ENCODE data around the gene SNX30. TPM values are rescaled to one million over a fixed set of nuclear protein-coding genes. Genes with fewer than 3 reads are reported as not detected.

SNX30 gene
- total RNA-seq, 1 experiment from 2014 or later: 32.5 TPM

DNA sequence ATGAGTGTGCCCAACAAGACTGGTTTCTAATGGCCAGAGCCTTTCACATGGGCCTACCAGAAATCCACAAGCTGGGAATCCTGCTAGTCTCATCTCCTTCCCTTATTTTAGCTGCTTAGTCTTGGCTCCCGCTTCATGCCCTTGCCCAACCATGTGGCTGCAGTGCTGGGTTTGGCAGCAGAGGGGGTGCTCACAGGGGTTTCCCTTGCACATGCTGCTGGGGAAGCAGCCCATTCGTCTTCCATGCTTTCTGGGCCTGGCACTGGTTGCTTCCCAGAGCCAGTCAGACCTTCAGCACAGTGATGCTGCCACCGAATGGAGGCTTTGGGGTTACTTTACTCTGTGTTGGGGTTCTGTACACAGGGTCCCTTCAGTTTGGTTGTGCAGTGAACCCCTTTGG is 113.8 kb downstream of the SNX30 start:
- Histone ChIP-seq H3K27ac (no peak overlapping the region), H3K9me3 (ENCODE audit: insufficient read depth, low read depth) (no peaks in the 10 kb centered on the region), H3K4me3 (no peak overlapping the region), H3K27me3 (ENCODE audit: insufficient read depth, low read depth) (no peaks in the 10 kb centered on the region), H3K36me3 (ENCODE audit: low read depth) (no peaks in the 10 kb centered on the region), H3F3A (ENCODE audit: insufficient read depth, low read depth) (peaks cover 22% of the 10 kb centered on the region), H3K4me2 (no peak overlapping the region), H2AFZ (no peak overlapping the region), H3K4me1 (replicated peaks; ENCODE audit: insufficient read depth) (peaks cover 16% of the 10 kb centered on the region), H4K20me1 (ENCODE audit: insufficient read depth) (no peaks in the 10 kb centered on the region), H3K9me2 (ENCODE audit: insufficient read depth) (no peaks in the 10 kb centered on the region), H3K79me2 (ENCODE audit: low read depth) (no peaks in the 10 kb centered on the region)
- DNase-seq: no peak
- intact Hi-C loops (cut with micrococcal nuclease; ENCODE audit: unreplicated experiment): no loop called here
- BruUV-seq (replicated peaks): no TSS peak
- TF ChIP-seq, protein P1, sequence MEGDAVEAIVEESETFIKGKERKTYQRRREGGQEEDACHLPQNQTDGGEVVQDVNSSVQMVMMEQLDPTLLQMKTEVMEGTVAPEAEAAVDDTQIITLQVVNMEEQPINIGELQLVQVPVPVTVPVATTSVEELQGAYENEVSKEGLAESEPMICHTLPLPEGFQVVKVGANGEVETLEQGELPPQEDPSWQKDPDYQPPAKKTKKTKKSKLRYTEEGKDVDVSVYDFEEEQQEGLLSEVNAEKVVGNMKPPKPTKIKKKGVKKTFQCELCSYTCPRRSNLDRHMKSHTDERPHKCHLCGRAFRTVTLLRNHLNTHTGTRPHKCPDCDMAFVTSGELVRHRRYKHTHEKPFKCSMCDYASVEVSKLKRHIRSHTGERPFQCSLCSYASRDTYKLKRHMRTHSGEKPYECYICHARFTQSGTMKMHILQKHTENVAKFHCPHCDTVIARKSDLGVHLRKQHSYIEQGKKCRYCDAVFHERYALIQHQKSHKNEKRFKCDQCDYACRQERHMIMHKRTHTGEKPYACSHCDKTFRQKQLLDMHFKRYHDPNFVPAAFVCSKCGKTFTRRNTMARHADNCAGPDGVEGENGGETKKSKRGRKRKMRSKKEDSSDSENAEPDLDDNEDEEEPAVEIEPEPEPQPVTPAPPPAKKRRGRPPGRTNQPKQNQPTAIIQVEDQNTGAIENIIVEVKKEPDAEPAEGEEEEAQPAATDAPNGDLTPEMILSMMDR (conservative IDR thresholded peaks at IDR 0.05): no peak
- no peak for TF ChIP-seq EZH2 (IDR thresholded peaks at IDR 0.05; ENCODE audit: low read depth)
- CTCF ChIA-PET: no interaction called here
- POLR2A ChIA-PET (ENCODE audit: unreplicated experiment): no interaction called here

DNA sequence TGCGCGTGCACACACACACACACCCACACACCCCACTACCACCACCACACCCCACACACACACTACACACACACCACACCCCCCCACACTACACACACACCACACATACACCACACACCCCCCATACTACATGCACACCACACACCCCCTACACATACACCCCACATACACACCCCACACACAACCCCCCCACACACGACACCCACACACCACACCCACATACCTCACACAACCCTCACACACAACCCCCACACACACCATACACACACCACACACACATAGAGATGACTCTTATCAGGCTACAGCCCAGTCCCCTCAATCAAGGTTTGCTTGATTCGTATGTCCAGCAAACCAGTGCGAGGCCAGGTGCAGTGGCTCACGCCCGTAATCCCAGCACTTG is 114.4 kb downstream of the SNX30 start:
- no peaks in the 10 kb centered on the region for H3K27me3 ChIP-seq (ENCODE audit: insufficient read depth, low read depth)
- H3K4me1 ChIP-seq (replicated peaks; ENCODE audit: insufficient read depth): peaks cover 20% of the 10 kb centered on the region
- no peaks in the 10 kb centered on the region for H3K9me3 ChIP-seq (ENCODE audit: insufficient read depth, low read depth)
- H3K27ac ChIP-seq: no peak overlapping the region
- no peak overlapping the region for H3K4me2 ChIP-seq
- no peak for TF ChIP-seq EZH2 (IDR thresholded peaks at IDR 0.05; ENCODE audit: low read depth)
- TF ChIP-seq, protein P1 (conservative IDR thresholded peaks at IDR 0.05): no peak
- no peaks in the 10 kb centered on the region for H3K9me2 ChIP-seq (ENCODE audit: insufficient read depth)
- no peaks in the 10 kb centered on the region for H4K20me1 ChIP-seq (ENCODE audit: insufficient read depth)
- ChIA-PET POLR2A (ENCODE audit: unreplicated experiment) (no interaction called here), CTCF (no interaction called here)
- DNase-seq: no peak
- intact Hi-C loops (cut with micrococcal nuclease; ENCODE audit: unreplicated experiment): no loop called here
- no TSS peak for BruUV-seq (replicated peaks)
- H3K79me2 ChIP-seq (ENCODE audit: low read depth): no peaks in the 10 kb centered on the region
- H3K4me3 ChIP-seq: no peak overlapping the region
- H2AFZ ChIP-seq: no peak overlapping the region
- peaks cover 22% of the 10 kb centered on the region for H3F3A ChIP-seq (ENCODE audit: insufficient read depth, low read depth)
- no peaks in the 10 kb centered on the region for H3K36me3 ChIP-seq (ENCODE audit: low read depth)

DNA sequence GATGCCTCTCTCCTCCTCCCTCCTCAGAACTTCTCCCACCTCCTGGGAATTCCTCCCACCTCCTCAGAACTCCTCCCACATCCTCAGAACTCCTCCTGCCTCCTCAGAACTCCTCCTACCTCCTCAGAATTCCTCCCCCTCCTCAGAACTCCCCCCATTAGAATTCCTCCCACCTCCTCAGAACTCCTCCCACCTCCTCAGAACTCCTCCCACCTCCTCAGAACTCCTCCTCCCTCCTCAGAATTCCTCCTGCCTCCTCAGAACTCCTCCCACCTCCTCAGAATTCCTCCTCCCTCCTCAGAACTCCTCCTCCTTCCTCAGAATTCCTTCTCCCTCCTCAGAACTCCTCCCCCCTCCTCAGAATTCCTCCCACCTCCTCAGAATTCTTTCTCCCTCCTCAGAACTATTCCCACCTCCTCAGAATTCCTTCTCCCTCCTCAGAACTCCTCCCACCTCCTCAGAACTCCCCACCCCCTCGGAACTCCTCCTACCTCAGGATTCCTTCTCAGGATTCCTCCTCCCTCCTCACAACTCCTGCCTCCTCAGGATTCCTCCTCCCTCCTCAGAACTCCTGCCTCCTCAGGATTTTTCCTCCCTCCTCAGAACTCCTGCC is 116.2 kb downstream of the SNX30 start:
- Histone ChIP-seq H3K27me3 (ENCODE audit: insufficient read depth, low read depth) (no peaks in the 10 kb centered on the region), H2AFZ (no peak overlapping the region), H3K9me3 (ENCODE audit: insufficient read depth, low read depth) (no peaks in the 10 kb centered on the region), H3F3A (ENCODE audit: insufficient read depth, low read depth) (peaks cover 22% of the 10 kb centered on the region), H3K79me2 (ENCODE audit: low read depth) (no peaks in the 10 kb centered on the region), H3K9me2 (ENCODE audit: insufficient read depth) (no peaks in the 10 kb centered on the region), H3K27ac (peak overlapping the region; percentile 81), H3K4me3 (no peak overlapping the region), H3K4me2 (peak overlapping the region; percentile 29), H3K36me3 (ENCODE audit: low read depth) (no peaks in the 10 kb centered on the region), H3K4me1 (replicated peaks; ENCODE audit: insufficient read depth) (peaks cover 20% of the 10 kb centered on the region), H4K20me1 (ENCODE audit: insufficient read depth) (no peaks in the 10 kb centered on the region)
- intact Hi-C loops (cut with micrococcal nuclease; ENCODE audit: unreplicated experiment): loop anchor here (1.0 kb wide), 2 partner anchors 18 to 37 kb away; no protein-coding TSS in a partner anchor
- DNase-seq: peak; percentile 41 to 43
- TF ChIP-seq, protein P1 (conservative IDR thresholded peaks at IDR 0.05): no peak
- no peak for TF ChIP-seq EZH2 (IDR thresholded peaks at IDR 0.05; ENCODE audit: low read depth)
- ChIA-PET CTCF (no interaction called here), POLR2A (ENCODE audit: unreplicated experiment) (interaction anchor here (0.9 kb wide), 1 partner anchor 60 kb away, joined by 10 read pairs; no protein-coding TSS in a partner anchor)
- BruUV-seq (replicated peaks): no TSS peak
